Nephron progenitor cell (in vitro differentiated cells): ENCODE results near the gene GNL1.

Experiments used
- DNase-seq: peaks from one replicate; pipeline ENCODE4 v3.0.0; 2021
- H3K27ac Mint-ChIP-seq: 2 replicates; pipeline ENCODE4 v1.8.0; 2021; ENCODE audit warnings: mild to moderate bottlenecking, moderate library complexity, mixed read lengths
- H3K27me3 Mint-ChIP-seq: 2 replicates; pipeline ENCODE4 v1.8.0; 2021; ENCODE audit warnings: mild to moderate bottlenecking, low read depth, mixed read lengths; ENCODE audit not compliant: poor library complexity
- H3K36me3 Mint-ChIP-seq: 2 replicates; pipeline ENCODE4 v1.8.0; 2021; ENCODE audit warnings: low read depth, mixed read lengths
- H3K4me1 Mint-ChIP-seq: 2 replicates; pipeline ENCODE4 v1.8.0; 2021; ENCODE audit warnings: mixed read lengths
- H3K4me3 Mint-ChIP-seq: 2 replicates; pipeline ENCODE4 v1.8.0; 2021; ENCODE audit warnings: mild to moderate bottlenecking, moderate library complexity, mixed read lengths
- H3K9me3 Mint-ChIP-seq: 2 replicates; pipeline ENCODE4 v1.8.0; 2021; ENCODE audit warnings: mild to moderate bottlenecking, moderate library complexity, mixed read lengths
- TF ChIP-seq, protein P1 (sequence below): fragments of 200-600 bp; sonication (generic); IDR thresholded peaks from 2 replicates; pipeline ENCODE4 v1.5.0; 2021; ENCODE audit warnings: antibody characterized with exemption

The GNL1 gene

GRCh38 chr6:30590509-30590908 lies 34.2 kb upstream of the GNL1 start:
- peaks cover 70% of the 10 kb centered on the region for H3K36me3 Mint-ChIP-seq
- peak overlapping the region; percentile 93 for H3K27ac Mint-ChIP-seq
- H3K9me3 Mint-ChIP-seq: no peaks in the 10 kb centered on the region
- peaks cover 2% of the 10 kb centered on the region for H3K27me3 Mint-ChIP-seq
- H3K4me3 Mint-ChIP-seq: no peak overlapping the region
- DNase-seq: no peak
- TF ChIP-seq, protein P1, sequence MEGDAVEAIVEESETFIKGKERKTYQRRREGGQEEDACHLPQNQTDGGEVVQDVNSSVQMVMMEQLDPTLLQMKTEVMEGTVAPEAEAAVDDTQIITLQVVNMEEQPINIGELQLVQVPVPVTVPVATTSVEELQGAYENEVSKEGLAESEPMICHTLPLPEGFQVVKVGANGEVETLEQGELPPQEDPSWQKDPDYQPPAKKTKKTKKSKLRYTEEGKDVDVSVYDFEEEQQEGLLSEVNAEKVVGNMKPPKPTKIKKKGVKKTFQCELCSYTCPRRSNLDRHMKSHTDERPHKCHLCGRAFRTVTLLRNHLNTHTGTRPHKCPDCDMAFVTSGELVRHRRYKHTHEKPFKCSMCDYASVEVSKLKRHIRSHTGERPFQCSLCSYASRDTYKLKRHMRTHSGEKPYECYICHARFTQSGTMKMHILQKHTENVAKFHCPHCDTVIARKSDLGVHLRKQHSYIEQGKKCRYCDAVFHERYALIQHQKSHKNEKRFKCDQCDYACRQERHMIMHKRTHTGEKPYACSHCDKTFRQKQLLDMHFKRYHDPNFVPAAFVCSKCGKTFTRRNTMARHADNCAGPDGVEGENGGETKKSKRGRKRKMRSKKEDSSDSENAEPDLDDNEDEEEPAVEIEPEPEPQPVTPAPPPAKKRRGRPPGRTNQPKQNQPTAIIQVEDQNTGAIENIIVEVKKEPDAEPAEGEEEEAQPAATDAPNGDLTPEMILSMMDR: no peak
- no peaks in the 10 kb centered on the region for H3K4me1 Mint-ChIP-seq

- Mint-ChIP-seq H3K4me1 (no peaks in the 10 kb centered on the region), H3K4me3 (no peak overlapping the region), H3K27ac (peak overlapping the region; percentile 93), H3K9me3 (no peaks in the 10 kb centered on the region), H3K27me3 (peaks cover 2% of the 10 kb centered on the region), H3K36me3 (peaks cover 72% of the 10 kb centered on the region)
- DNase-seq: no peak
- TF ChIP-seq, protein P1: no peak
Measured at GRCh38 chr6:30589754-30590358, 33.6 kb upstream of the GNL1 start.

DNA sequence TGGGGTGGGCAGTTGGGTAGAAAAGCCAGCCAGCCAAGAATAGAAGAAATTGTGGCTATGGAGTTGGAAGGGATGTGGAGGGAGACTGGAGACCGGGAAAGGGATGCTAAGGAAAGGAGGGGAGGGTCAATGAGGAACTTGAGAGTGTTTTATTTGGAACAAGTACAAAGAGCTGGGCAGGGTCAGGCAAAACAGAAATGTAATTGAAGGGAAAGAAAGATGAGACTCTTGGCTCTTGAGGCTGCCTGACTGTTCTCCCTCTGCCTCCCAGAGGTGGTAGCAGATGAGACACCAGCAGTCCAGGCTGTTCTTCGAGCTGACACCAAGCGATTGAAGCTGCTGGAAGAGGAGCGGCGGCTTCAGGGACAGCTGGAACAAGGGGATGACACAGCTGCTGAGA lies 27.6 kb upstream of the GNL1 start:
- Mint-ChIP-seq H3K27me3 (peaks cover 2% of the 10 kb centered on the region), H3K9me3 (no peaks in the 10 kb centered on the region), H3K36me3 (peaks cover 84% of the 10 kb centered on the region), H3K27ac (no peak overlapping the region), H3K4me3 (no peak overlapping the region), H3K4me1 (no peaks in the 10 kb centered on the region)
- TF ChIP-seq, protein P1: no peak
- no peak for DNase-seq

- TF ChIP-seq, protein P1: no peak
- peaks cover 9% of the 10 kb centered on the region for H3K4me1 Mint-ChIP-seq
- no peaks in the 10 kb centered on the region for H3K9me3 Mint-ChIP-seq
- H3K27ac Mint-ChIP-seq: no peak overlapping the region
- no peaks in the 10 kb centered on the region for H3K27me3 Mint-ChIP-seq
- peaks cover 64% of the 10 kb centered on the region for H3K36me3 Mint-ChIP-seq
- DNase-seq: no peak
- no peak overlapping the region for H3K4me3 Mint-ChIP-seq
Measured at GRCh38 chr6:30578051-30578450, 21.8 kb upstream of the GNL1 start.

- peaks cover 46% of the 10 kb centered on the region for H3K4me1 Mint-ChIP-seq
- DNase-seq: no peak
- peak overlapping the region; percentile 13 for H3K27ac Mint-ChIP-seq
- TF ChIP-seq, protein P1: no peak
- peaks cover 18% of the 10 kb centered on the region for H3K36me3 Mint-ChIP-seq
- peak overlapping the region; percentile 95 for H3K4me3 Mint-ChIP-seq
- H3K27me3 Mint-ChIP-seq: peaks cover 13% of the 10 kb centered on the region
- no peaks in the 10 kb centered on the region for H3K9me3 Mint-ChIP-seq
Measured at GRCh38 chr6:30573113-30573512, 16.8 kb upstream of the GNL1 start.

DNA sequence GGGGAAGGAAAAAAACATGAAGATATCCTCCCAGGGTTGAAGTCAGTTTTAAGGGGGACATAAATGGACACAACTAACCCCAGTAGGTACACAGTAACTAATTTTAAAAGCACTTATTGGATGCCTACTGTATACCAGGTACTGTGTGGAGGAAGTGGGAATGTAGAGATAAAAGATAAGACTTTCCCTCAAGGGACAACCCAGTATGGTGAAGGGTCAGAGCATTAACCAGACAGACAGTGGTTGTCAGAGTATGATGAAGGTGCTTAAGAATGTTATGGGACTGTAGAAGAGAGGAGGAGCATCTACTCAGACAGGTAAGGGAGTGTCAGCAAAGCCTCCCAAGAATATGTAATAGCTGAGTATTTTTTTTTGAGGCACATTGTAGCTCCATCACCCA lies 15.9 kb upstream of the GNL1 start:
- Mint-ChIP-seq H3K27ac (peak overlapping the region; percentile 90), H3K4me3 (peak overlapping the region; percentile 95), H3K36me3 (peaks cover 9% of the 10 kb centered on the region), H3K27me3 (peaks cover 16% of the 10 kb centered on the region), H3K4me1 (peaks cover 46% of the 10 kb centered on the region), H3K9me3 (no peaks in the 10 kb centered on the region)
- TF ChIP-seq, protein P1: no peak
- DNase-seq: no peak
